GM12878 (cell line): ENCODE results near the gene TTC38.

Source experiments
- CTCF ChIP-seq, 3 experiments: IDR thresholded peaks in 2 of 3; conservative IDR thresholded peaks in 1 of 3; 2 replicates each; pipeline ENCODE4 v1.5.1; 2011; ENCODE audit warnings: low read depth in 3 of 3, low read length in 3 of 3, mild to moderate bottlenecking in 3 of 3, control low read depth in 2 of 3, moderate library complexity in 2 of 3, inconsistent platforms in 1 of 3, mixed read lengths in 1 of 3; ENCODE audit not compliant: control insufficient read depth in 2 of 3, insufficient read depth in 1 of 3; ENCODE audit errors: extremely low read depth in 1 of 3
- EZH2 ChIP-seq: IDR thresholded peaks from 2 replicates; pipeline ENCODE4 v1.6.1; 2012; ENCODE audit warnings: low read depth, mild to moderate bottlenecking, control low read depth, inconsistent platforms, low read length, borderline replicate concordance; ENCODE audit not compliant: control insufficient read depth
- GABPA ChIP-seq: IDR thresholded peaks from 2 replicates; pipeline ENCODE4 v1.6.1; 2014; ENCODE audit warnings: antibody characterized with exemption, low read depth, mild to moderate bottlenecking, inconsistent platforms
- HCFC1 ChIP-seq: fragments of 150-350 bp; IDR thresholded peaks from 2 replicates; pipeline ENCODE4 v1.6.1; 2014; ENCODE audit warnings: low read length
- IKZF1 ChIP-seq: fragments of 450-650 bp; conservative IDR thresholded peaks from 2 replicates; pipeline ENCODE4 v1.6.1; 2017; ENCODE audit warnings: antibody characterized with exemption, mild to moderate bottlenecking
- MTA3 ChIP-seq: IDR thresholded peaks from 2 replicates; pipeline ENCODE4 v1.6.1; 2012; ENCODE audit warnings: low read length, inconsistent platforms, borderline replicate concordance
- SPI1 ChIP-seq: IDR thresholded peaks from 2 replicates; pipeline ENCODE4 v1.6.1; 2011; ENCODE audit warnings: low read depth, mild to moderate bottlenecking, low read length, moderate library complexity, borderline replicate concordance; ENCODE audit not compliant: insufficient read depth
- TAF1 ChIP-seq: IDR thresholded peaks from 2 replicates; pipeline ENCODE4 v1.6.1; 2011; ENCODE audit warnings: mild to moderate bottlenecking, low read depth, low read length, borderline replicate concordance
- TCF7 ChIP-seq: IDR thresholded peaks from 2 replicates; pipeline ENCODE4 v1.6.1; 2014; ENCODE audit warnings: antibody characterized with exemption, borderline replicate concordance
- TF ChIP-seq, protein P1 (sequence below): fragments of 450-650 bp; IDR thresholded peaks from 2 replicates; pipeline ENCODE4 v1.6.1; 2016; ENCODE audit warnings: mild to moderate bottlenecking

DNA sequence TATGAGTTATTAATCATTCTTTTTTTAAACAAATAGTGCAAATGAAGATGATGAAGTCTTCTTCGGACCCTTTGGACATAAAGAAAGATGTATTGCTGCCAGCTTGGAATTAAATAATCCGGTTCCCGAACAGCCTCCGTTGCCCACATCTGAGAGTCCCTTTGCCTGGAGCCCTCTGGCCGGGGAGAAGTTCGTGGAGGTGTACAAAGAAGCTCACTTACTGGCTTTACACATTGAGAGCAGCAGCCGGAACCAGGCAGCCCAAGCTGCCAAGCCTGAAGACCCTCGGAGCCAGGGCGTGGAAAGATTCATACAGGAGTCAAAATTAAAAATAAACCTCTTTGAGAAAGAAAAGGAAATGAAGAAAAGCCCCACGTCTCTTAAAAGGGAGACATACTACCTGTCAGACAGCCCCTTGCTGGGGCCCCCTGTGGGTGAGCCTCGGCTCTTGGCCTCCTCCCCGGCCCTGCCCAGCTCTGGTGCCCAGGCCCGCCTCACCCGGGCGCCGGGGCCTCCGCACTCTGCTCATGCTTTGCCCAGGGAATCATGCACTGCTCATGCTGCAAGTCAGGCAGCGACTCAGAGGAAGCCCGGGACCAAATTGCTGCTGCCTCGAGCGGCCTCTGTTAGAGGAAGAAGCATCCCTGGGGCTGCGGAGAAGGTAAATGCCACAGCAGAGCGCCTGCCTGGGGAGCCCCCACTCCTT, 40.6 kb downstream of the TTC38 start:
- TF ChIP-seq, protein P1, sequence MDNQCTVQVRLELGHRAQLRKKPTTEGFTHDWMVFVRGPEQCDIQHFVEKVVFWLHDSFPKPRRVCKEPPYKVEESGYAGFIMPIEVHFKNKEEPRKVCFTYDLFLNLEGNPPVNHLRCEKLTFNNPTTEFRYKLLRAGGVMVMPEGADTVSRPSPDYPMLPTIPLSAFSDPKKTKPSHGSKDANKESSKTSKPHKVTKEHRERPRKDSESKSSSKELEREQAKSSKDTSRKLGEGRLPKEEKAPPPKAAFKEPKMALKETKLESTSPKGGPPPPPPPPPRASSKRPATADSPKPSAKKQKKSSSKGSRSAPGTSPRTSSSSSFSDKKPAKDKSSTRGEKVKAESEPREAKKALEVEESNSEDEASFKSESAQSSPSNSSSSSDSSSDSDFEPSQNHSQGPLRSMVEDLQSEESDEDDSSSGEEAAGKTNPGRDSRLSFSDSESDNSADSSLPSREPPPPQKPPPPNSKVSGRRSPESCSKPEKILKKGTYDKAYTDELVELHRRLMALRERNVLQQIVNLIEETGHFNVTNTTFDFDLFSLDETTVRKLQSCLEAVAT = no peak
- TF ChIP-seq HCFC1 = no peak
- TF ChIP-seq EZH2 = no peak
- TF ChIP-seq MTA3 = no peak
- TF ChIP-seq IKZF1 = no peak
- no peak for TF ChIP-seq CTCF (IDR thresholded peaks at IDR 0.05 in 2 of 3, conservative IDR thresholded peaks at IDR 0.05 in 1 of 3; ENCODE audit: control insufficient read depth in 2 of 3, extremely low read depth in 1 of 3, insufficient read depth in 1 of 3, low read depth in 3 of 3, low read length in 3 of 3)
- TF ChIP-seq TAF1 = no peak
- no peak for TF ChIP-seq GABPA
- TF ChIP-seq TCF7 = no peak
- TF ChIP-seq SPI1 = no peak
